Measurements from ENCODE around the gene ALK.

DNA sequence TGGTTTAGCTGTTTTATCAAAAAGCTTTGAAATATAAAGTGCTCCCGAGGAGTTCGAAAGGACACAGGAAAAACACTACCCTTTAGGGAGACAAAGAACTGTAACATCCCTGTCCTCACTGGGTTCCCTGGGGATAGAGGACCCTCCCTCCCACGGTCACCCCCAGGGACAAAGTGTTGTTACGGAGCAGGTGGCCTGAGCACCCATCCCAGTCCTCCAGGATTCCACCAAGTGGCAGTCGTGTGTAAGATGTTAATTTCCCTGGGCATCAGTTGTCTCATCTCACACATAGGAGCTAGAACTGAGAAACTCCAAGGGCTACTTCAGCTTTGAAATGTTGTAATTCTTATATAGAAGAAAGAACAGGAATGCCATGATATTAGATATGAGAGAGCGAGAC lies 137.7 kb downstream of the ALK start:
- no peak for TF ChIP-seq POLR2A (IDR thresholded peaks at IDR 0.05)
- TF ChIP-seq, protein P1, sequence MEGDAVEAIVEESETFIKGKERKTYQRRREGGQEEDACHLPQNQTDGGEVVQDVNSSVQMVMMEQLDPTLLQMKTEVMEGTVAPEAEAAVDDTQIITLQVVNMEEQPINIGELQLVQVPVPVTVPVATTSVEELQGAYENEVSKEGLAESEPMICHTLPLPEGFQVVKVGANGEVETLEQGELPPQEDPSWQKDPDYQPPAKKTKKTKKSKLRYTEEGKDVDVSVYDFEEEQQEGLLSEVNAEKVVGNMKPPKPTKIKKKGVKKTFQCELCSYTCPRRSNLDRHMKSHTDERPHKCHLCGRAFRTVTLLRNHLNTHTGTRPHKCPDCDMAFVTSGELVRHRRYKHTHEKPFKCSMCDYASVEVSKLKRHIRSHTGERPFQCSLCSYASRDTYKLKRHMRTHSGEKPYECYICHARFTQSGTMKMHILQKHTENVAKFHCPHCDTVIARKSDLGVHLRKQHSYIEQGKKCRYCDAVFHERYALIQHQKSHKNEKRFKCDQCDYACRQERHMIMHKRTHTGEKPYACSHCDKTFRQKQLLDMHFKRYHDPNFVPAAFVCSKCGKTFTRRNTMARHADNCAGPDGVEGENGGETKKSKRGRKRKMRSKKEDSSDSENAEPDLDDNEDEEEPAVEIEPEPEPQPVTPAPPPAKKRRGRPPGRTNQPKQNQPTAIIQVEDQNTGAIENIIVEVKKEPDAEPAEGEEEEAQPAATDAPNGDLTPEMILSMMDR (IDR thresholded peaks at IDR 0.05): no peak
